GM12872 (cell line): ENCODE data around the gene LTBP4.

Experiments used
- CTCF ChIP-seq: IDR thresholded peaks from 3 replicates; pipeline ENCODE4 v1.5.1; 2011; ENCODE audit warnings: low read depth, mild to moderate bottlenecking, low read length, moderate library complexity; ENCODE audit not compliant: insufficient read depth

The LTBP4 gene

GRCh38 chr19:40571005-40571318 lies 30.2 kb upstream of the LTBP4 start:
- no peak for TF ChIP-seq CTCF

- no peak for TF ChIP-seq CTCF
Measured at GRCh38 chr19:40571831-40572495, 29.2 kb upstream of the LTBP4 start.

- TF ChIP-seq CTCF: no peak
Measured at GRCh38 chr19:40575326-40575725, 25.8 kb upstream of the LTBP4 start.

GRCh38 chr19:40576151-40576584 lies 25.0 kb upstream of the LTBP4 start:
- TF ChIP-seq CTCF: no peak

- TF ChIP-seq CTCF: no peak
Measured at GRCh38 chr19:40576585-40577451, 24.4 kb upstream of the LTBP4 start, which contains the start of gene SHKBP1. Gene SHKBP1 (plus strand): TSS chr19:40576873. CDS start chr19:40576900, 27 bp downstream.

- no peak for TF ChIP-seq CTCF
Measured at GRCh38 chr19:40578442-40578908, 22.7 kb upstream of the LTBP4 start.

- no peak for TF ChIP-seq CTCF
Measured at GRCh38 chr19:40580619-40581018, 20.6 kb upstream of the LTBP4 start.
